ENCODE measurements around the gene CCR3.

DNA sequence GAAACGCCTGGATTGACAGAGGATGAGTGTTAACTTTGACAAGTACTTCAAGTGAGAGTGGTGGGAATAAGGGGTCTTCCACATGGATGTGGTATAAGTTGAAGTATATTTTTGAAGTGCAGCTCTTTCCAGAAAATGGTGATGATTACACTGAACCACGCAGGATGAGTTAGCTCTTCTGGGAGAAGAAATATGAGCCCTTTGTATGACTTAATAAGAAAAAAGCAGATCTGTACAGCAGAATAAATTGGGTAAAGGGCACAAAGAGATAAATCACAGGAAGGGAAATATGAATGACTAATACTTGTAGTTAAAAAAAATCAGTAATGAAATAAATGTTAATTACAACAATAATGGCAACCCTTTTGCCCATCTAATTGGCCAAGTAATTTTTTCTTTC lies 1.3 kb downstream of the CCR3 start:
- no peak for TF ChIP-seq POLR2A (IDR thresholded peaks at IDR 0.05)
- no peak for TF ChIP-seq CTCF (IDR thresholded peaks at IDR 0.05)
- no peak for TF ChIP-seq POLR2AphosphoS5 (IDR thresholded peaks at IDR 0.05)
